ENCODE results near the gene SIM1.

The SIM1 gene

GRCh38 chr6:100349366-100349765, 115.4 kb downstream of the SIM1 start:
- DNase-seq (ENCODE audit: low read depth), result no peak
- no peak overlapping the region for H3K4me3 ChIP-seq (ENCODE audit: low read length)
- TF ChIP-seq, protein P1, sequence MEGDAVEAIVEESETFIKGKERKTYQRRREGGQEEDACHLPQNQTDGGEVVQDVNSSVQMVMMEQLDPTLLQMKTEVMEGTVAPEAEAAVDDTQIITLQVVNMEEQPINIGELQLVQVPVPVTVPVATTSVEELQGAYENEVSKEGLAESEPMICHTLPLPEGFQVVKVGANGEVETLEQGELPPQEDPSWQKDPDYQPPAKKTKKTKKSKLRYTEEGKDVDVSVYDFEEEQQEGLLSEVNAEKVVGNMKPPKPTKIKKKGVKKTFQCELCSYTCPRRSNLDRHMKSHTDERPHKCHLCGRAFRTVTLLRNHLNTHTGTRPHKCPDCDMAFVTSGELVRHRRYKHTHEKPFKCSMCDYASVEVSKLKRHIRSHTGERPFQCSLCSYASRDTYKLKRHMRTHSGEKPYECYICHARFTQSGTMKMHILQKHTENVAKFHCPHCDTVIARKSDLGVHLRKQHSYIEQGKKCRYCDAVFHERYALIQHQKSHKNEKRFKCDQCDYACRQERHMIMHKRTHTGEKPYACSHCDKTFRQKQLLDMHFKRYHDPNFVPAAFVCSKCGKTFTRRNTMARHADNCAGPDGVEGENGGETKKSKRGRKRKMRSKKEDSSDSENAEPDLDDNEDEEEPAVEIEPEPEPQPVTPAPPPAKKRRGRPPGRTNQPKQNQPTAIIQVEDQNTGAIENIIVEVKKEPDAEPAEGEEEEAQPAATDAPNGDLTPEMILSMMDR (conservative IDR thresholded peaks at IDR 0.05; ENCODE audit: low read depth, low read length), result no peak

- H3K4me3 ChIP-seq (ENCODE audit: low read length), result no peak overlapping the region
- no peak for DNase-seq (ENCODE audit: low read depth)
- TF ChIP-seq, protein P1 (conservative IDR thresholded peaks at IDR 0.05; ENCODE audit: low read depth, low read length), result no peak
Measured at GRCh38 chr6:100347901-100348550, 116.7 kb downstream of the SIM1 start.

DNA sequence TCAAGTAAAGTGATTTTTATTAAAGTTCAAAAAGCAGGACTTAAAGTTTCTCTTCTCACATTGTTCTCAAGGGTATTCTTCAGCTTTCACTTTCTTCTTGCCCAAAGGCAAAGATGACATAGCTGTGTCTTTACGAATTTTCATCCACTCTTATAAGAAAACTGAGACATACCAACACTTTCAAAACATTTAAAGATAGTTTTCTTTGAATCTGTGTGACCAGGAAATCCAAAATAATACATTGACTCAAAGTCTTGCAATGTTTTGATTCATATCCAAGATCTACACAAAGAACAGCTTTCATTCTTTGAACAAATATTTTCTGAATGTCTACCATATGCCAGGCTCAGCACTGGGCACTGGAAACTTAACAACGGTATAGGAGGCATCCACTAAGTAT, 117.9 kb downstream of the SIM1 start:
- no peak for DNase-seq (ENCODE audit: low read depth)
- TF ChIP-seq, protein P1 (conservative IDR thresholded peaks at IDR 0.05; ENCODE audit: low read depth, low read length), result no peak
- H3K4me3 ChIP-seq (ENCODE audit: low read length), result no peak overlapping the region

- DNase-seq (ENCODE audit: low read depth), result no peak
- TF ChIP-seq, protein P1 (conservative IDR thresholded peaks at IDR 0.05; ENCODE audit: low read depth, low read length), result no peak
- no peak overlapping the region for H3K4me3 ChIP-seq (ENCODE audit: low read length)
Measured at GRCh38 chr6:100346203-100346602, 118.5 kb downstream of the SIM1 start.

DNA sequence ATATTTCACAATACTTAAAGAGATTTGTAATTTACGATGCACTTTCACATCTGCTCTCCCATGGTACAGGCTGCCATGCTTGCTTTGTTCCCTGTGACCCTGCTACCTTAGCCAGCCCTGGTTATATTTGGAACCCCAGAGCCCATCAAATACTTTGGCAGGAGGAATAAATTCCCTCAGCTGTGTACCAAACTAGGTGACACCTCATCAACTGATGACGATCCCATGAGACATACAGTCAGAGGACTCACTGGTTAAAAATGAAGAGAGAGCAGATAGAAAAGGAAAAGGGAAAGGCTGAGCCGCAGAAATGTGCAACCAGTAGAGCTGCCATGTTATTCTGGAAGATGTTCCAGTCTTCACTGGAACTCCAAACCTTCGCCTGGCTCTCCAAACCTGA, 120.0 kb downstream of the SIM1 start:
- no peak for DNase-seq (ENCODE audit: low read depth)
- TF ChIP-seq, protein P1 (conservative IDR thresholded peaks at IDR 0.05; ENCODE audit: low read depth, low read length), result no peak
- H3K4me3 ChIP-seq (ENCODE audit: low read length), result no peak overlapping the region

GRCh38 chr6:100344321-100344720, 120.4 kb downstream of the SIM1 start:
- H3K4me3 ChIP-seq (ENCODE audit: low read length), result no peak overlapping the region
- TF ChIP-seq, protein P1 (conservative IDR thresholded peaks at IDR 0.05; ENCODE audit: low read depth, low read length), result no peak
- DNase-seq (ENCODE audit: low read depth), result no peak

- DNase-seq (ENCODE audit: low read depth), result no peak
- TF ChIP-seq, protein P1 (conservative IDR thresholded peaks at IDR 0.05; ENCODE audit: low read depth, low read length), result no peak
- no peak overlapping the region for H3K4me3 ChIP-seq (ENCODE audit: low read length)
Measured at GRCh38 chr6:100343316-100344077, 121.2 kb downstream of the SIM1 start.

Measured in retinal pigment epithelial cell (primary cell).